ENCODE results near the gene BEST1.

DNA sequence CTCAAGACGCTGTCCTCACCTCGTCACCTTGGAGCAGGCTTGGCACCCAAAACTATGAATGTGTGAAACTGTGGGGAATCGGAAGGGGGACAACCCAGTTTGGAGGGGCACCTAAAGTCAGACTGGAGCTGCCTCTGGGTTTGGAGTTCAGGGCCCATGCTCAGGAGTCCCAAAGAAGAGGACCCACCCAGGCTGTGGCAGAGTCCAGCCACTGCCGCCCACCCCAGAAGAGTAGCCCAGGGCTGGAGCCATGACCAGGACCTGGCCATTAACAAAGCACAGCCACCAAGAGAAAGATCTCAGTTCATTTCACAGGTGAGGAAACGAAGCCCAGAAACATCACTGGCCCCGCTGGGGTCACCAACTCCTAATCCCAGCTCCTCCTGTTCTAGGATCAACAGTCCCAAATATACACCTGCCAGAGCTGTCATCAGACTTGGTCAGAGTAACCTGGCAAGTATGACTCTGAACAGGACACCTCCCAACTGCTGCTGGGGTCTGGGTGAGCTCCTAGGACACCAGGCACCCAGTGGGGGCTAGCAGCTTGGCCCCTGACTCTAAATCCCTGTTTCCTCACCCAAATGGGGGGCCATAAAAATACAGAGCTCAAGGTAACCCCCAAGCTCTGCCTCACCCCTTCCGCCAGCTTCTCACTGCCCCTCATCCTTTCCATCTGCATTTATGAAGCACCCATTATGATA, 35.5 kb upstream of the BEST1 start:
- TF ChIP-seq CEBPB (IDR thresholded peaks at IDR 0.05): no peak
- TF ChIP-seq, protein P1, sequence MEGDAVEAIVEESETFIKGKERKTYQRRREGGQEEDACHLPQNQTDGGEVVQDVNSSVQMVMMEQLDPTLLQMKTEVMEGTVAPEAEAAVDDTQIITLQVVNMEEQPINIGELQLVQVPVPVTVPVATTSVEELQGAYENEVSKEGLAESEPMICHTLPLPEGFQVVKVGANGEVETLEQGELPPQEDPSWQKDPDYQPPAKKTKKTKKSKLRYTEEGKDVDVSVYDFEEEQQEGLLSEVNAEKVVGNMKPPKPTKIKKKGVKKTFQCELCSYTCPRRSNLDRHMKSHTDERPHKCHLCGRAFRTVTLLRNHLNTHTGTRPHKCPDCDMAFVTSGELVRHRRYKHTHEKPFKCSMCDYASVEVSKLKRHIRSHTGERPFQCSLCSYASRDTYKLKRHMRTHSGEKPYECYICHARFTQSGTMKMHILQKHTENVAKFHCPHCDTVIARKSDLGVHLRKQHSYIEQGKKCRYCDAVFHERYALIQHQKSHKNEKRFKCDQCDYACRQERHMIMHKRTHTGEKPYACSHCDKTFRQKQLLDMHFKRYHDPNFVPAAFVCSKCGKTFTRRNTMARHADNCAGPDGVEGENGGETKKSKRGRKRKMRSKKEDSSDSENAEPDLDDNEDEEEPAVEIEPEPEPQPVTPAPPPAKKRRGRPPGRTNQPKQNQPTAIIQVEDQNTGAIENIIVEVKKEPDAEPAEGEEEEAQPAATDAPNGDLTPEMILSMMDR (IDR thresholded peaks at IDR 0.05): no peak
- TF ChIP-seq RAD21 (conservative IDR thresholded peaks at IDR 0.05 in 1 of 2, IDR thresholded peaks at IDR 0.05 in 1 of 2): no peak
- TF ChIP-seq, protein P2, sequence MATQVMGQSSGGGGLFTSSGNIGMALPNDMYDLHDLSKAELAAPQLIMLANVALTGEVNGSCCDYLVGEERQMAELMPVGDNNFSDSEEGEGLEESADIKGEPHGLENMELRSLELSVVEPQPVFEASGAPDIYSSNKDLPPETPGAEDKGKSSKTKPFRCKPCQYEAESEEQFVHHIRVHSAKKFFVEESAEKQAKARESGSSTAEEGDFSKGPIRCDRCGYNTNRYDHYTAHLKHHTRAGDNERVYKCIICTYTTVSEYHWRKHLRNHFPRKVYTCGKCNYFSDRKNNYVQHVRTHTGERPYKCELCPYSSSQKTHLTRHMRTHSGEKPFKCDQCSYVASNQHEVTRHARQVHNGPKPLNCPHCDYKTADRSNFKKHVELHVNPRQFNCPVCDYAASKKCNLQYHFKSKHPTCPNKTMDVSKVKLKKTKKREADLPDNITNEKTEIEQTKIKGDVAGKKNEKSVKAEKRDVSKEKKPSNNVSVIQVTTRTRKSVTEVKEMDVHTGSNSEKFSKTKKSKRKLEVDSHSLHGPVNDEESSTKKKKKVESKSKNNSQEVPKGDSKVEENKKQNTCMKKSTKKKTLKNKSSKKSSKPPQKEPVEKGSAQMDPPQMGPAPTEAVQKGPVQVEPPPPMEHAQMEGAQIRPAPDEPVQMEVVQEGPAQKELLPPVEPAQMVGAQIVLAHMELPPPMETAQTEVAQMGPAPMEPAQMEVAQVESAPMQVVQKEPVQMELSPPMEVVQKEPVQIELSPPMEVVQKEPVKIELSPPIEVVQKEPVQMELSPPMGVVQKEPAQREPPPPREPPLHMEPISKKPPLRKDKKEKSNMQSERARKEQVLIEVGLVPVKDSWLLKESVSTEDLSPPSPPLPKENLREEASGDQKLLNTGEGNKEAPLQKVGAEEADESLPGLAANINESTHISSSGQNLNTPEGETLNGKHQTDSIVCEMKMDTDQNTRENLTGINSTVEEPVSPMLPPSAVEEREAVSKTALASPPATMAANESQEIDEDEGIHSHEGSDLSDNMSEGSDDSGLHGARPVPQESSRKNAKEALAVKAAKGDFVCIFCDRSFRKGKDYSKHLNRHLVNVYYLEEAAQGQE (IDR thresholded peaks at IDR 0.05): no peak
- no peak for TF ChIP-seq MAZ (IDR thresholded peaks at IDR 0.05; ENCODE audit: borderline replicate concordance, low read depth, low read length)

All from A549 (cell line).